CD4-positive, alpha-beta T cell treated with Interferon gamma for 1 hour (primary cell): ENCODE results near the gene P2RX2.

Experiments
- DNase-seq: peaks from one replicate; pipeline ENCODE4 v3.0.0-alpha.2; 2020

P2RX2 gene

DNA sequence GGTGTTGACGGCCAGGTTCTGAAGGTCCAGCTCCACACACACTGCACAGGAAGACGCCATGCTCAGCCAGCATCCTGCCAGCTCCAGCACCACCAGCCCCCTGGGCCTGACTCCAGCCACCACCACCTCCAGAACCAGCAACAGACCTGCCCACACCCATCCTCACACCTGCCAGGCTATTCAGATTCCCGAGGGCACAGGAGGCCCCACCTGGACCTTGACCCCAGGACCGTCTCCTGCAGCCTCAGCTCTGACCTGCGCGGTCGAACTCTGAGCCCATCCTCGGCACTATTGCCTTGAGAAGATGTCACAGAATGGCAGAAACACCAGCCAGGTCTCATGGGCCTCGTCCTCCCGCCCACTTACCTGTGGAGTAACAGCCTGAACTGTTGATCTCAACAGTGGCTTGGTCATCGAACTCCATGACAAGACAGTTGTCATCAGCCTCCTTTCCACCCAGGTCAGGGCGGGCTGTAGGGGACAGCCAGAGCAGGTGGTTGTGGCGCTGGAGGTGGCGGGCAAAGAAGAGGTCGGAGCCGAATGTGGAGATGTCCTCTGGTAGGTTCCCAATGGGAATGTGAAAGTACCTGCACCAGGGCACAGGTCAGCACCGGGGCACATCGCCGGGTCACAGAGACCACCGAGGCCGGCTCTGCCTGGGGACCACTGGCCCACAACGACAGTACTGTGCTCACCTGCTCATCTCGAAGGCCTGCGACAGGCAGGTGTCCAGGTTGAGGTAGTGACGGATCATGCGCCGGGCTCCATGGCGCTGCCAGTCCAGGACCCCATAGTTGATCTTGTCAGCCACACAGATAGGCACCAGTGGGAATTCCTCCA, 23.5 kb downstream of the P2RX2 start:
- no peak for DNase-seq

DNA sequence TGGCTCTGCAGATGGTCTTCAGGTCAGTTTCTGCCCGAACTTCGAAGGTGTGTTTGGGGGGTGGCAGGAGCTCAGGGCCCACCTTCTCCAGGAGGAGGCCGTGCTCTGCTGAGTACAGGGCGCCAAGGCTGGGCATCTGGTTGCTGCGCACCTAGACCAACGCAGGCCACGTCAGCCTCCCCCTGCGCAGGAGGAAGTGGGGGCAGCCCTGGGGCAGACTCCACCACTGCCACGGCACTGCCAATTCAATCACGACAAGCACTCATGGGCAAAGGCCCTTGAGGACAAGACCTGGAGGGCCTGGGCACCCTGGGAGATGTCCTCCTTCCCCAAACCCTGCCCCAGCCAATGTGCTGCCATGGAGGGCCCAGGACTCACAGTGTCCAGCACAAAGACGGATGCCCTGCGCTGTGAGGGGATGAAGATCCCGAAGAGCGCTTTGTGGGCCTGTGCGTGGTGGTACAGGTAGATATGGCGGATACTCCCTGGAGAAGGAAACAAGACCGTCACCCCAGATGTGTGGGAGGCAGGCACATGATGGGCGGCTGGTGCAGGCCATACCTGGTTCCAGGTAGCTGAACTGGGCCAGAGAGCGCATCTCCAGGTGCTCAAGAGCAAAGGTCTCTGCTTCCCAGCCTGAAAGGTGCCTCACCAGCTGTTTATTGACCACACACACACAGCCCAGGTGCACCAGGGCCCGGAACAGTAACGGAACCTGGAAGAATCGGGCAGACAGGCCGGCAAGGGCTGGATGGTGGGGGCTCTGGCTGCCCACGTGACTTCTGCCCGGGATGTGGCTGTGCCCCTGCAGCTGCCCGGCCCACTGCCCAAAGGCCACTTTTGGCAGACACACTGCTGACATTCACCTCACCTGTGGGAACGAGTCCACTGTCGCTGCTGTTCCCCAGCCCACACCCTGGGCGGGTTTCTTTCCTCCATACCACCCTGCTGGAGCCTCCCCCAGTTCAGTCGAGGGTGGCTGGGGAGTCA, 24.6 kb downstream of the P2RX2 start:
- no peak for DNase-seq

DNA sequence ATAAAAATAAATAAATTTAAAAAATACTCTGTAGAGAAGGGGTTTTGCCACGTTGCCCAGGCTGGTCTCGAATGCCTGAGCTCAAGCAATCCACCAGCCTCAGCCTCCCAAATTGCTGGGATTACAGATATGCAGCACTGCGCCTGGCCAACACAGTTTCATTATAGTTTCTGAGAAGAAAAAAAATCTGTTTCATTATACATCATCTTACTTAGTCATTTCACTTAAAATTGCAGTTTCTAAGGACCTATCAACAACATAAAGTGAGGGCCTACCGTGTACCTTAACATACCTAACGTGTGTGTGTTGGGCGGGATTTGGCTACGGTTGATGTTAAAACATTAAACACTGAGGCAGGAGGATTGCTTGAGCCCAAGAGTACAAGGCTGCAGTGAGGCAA, 28.3 kb downstream of the P2RX2 start:
- DNase-seq: no peak

DNA sequence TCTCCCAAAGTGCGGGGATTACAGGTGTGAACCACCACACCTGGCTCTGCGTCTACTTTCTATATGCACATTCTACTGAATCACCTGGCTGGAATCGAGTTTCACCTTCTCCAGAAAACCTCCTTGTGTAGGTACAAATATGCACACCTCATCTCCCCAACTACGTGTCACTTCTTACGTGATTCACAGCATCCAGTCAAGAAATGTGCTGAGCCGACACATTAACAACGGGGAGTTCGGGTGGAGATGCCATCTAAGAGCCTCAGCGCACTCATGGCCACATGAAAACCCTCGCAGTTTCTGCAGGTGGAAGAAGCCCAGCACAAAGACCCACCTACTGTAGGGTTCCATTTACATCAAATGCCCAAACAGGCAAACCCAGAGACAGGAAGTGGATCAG, 29.3 kb downstream of the P2RX2 start:
- no peak for DNase-seq

DNA sequence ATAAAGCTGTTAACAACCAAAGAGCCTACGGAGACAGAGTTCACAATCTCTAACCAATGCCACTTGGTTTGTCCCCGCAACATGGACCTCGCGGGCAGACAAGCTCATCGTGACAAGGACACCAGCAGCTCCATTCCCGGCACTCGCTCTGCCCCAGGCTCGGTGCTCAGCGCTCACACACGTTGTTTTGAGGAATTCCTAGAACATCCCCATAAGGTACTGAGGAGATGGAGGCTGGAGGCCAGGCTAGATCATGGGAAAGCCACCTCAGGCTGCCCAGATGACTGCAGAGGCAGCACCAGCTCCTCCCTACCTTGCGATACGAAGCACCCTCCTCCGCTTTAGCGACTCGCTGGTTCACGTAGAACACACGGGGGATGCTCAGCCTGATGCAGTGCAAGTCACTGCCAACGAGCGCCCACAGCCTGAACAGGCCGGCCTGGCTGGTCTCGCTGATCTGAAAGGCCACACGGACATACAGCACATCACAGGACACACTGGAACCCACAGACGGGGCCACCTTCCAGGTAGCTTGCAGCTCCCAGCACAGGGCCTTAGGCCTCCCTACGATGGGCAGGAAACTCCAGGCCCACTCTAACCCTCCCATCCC, 30.1 kb downstream of the P2RX2 start:
- no peak for DNase-seq

DNA sequence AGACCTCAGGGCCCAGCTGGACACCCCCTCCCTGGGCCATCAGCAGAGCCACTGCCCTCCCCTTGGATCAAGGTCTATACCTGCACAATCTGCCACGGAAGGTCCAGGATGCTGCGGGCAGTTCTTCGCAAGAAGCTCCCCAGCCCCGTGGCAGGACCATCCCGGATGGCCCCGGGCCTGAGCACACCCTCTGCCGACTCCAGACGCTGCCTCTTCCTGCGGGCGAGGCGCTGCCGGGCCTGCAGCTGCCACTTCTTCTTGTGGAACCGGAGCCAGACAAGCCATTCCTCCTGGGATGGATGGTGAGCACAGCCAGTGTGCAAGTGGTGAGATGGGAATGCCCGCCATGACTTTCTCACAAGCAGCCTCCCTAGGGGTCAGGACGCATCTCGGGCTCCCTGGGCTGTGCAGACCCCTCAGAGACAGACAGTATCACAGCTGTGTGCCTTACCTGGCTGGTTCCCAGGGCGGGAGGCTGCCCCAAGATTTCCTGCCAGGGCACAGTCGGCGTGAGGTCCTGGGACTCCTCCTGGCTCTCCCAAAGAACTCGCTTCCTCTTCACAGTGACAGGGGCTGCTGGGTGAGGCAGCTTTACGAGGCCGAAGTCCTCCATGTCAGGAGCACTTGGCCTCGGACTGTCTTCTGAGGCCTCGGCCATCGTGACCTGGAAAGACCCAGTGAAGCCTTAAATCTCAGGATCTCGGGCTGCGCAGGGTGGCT, 30.8 kb downstream of the P2RX2 start:
- DNase-seq: no peak

DNA sequence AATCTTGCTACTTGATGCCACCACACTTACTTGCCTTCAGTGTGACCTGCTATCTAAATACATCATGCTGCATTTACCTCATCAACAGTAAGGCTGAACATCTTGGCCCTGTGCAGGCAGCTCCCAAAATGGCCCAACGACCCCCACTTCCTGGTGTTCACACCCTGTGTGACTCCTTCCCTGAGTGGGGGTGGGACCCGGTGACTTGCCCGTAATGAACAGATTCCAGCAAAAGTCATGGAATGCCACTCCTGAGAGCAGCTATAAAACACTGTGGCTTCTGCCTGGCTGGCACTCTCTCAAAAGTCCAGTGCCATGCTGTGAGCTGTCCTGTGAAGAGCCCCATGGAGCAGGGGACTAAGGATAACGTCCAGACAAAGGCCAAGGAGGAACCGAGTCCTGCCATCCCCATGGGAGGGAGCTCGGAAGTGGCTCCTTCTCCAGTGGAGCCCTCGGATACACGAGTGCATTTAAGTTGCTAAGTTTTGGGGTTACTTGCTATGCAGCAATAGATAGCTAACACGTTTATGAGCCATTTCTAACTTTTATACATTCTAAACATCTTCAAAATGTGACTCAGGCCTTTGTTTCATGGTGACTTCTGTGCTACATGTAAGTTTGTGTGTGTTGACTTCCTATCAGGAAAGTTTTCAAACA, 33.0 kb downstream of the P2RX2 start:
- DNase-seq: no peak

DNA sequence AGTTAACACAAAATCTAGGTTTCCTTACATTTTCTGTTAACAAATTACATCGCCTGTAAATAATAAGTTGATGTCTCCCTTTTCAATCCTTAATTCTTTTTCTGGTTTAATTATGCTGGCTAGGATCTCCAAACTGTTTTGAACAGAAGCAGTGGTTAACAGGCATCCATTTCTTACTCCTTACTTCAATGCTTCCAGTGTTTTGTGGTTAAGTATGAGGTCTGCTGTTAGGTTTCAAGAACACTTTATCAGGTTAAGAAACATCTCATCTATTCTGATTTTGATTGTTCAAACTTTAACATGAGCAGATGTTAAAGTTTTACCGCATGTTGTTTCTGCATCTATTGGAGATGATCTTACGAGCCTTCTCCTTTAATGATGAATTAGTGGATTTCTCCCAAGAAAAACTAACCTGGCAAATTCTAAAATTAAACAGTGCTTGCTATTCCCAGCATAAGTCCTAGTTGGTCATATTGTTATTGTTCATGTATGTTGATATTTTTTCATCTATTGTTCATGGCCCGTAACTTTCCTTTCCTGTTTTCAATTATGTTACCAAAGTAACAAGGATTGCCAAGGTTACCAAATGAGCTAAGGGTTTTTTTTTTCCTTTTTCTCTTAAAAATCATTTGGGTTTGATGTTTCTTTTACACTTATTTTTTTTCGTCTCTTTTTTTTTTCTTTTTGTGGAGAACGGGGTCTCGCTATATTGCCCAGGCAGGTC, 35.2 kb downstream of the P2RX2 start:
- no peak for DNase-seq

DNA sequence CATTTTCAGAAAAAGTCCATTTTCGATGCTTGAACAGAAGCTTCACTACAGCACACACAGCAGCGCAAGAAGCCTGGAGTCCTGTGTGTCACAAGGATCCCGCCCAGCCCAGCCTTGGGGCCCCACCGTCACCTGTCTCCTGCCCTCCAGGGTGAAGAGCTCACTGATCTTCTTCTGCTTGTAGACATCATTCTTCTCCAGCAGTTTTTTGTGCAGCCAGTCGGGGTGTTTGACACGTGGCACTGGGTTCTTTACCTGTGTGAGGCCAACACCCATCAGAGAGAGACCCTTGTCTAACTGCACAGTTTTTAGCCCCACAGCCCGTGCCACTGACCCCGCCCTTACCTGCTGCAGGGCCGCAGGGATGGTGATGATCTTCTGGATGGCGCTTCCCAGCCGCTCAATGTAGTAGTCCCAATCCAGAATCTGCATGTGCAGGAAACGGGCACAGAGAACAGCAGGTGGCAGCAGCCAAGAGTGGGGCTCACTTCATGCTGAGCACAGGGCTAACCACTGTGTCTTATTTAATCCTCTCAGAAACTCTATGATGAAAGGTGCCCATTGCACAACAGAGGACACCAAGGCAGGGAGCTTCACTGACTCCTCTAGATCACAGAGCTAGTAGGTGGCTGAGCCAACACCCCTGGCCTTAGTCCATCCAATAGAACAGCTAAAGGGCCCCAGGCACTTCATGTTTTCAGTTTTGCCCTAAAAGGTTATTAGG, 38.6 kb downstream of the P2RX2 start:
- DNase-seq: no peak

DNA sequence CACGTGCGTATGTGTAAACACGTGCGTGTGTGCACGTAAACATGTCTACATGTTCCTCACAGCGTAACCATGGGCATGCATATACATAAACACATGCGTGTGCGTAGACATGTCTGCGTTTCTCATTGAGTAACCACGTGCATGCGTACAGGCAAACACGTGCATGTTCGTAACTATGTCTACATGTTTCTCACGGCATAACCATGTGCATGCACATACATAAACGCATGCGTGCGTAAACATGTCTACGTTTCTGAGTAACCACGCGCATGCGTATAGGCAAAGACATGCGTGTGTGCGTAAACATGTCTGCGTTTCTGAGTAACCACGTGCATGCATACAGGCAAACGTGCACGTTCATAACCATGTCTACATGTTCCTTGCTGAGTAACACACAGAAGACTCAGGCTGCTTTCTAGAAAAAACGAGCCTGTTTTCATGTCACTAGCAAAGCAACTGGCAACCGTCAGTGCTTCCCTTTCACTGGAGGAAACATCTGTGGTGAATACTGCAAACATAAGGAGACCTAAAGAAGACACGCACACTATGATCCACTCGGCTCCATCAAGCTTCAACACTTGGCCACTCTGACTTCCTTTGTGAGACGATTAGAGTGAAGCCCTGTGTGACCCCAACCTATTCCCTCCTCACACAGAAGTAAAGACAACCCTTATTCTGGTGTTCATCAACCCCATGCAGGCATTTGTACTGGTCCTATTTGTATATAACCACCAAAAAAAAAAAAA, 39.7 kb downstream of the P2RX2 start:
- DNase-seq: no peak

DNA sequence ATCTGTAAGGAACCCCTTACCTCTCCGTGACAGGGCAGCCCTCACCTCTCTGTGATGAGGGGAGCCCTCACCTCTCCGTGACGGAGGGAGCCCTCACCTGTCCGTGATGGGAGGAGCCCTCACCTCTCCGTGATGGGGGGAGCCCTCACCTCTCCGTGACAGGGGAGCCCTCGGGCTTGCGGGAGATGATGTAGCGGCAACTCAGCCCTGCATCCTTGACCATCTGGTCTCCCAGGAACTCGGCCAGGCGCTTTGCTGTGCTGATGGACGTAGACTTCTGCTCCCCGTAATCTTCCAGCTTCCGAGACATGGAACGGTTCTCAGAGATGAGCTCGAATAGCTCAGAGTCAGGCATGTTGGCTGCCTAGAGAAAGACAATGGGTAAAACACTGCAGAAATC, 40.6 kb downstream of the P2RX2 start:
- DNase-seq: no peak

DNA sequence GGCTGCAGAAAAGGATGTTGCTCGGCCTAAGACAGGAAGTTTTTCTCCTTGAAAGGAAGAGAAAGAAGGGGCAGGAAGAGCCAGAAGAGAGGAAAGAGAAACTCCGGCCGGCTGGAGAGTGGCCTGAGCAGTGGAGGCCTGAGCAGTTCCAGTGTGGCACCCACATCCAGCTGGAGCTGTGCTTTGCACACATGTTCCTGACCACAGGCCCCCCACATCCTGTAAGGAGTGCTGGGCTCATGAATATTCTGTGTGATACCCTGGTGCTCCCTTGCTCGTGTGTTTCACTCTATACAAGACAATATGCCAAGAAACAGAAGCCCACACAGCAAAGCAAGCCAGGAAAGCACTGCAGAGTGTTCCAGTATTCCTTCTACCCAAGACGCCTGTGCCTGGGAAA, 41.5 kb downstream of the P2RX2 start:
- no peak for DNase-seq

DNA sequence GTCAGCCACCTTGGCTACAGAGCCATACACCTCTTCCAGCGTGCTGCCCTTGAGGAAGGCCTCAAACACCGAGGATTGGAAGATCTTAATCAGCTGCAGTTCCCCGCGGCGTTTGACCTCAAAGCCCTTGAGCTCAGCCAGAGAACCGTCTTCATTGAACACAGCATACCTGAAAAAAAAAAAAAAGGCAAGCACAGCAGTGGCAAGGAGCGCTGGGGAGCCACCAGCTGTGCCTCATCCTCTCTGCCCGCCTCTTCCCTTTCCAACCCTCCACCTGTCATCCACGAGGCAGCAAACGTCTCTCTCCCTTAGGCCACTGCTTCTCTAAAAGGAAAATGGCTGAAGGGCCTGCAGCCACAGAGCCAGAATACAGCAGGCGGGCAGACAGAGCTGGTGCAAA, 42.4 kb downstream of the P2RX2 start:
- no peak for DNase-seq

DNA sequence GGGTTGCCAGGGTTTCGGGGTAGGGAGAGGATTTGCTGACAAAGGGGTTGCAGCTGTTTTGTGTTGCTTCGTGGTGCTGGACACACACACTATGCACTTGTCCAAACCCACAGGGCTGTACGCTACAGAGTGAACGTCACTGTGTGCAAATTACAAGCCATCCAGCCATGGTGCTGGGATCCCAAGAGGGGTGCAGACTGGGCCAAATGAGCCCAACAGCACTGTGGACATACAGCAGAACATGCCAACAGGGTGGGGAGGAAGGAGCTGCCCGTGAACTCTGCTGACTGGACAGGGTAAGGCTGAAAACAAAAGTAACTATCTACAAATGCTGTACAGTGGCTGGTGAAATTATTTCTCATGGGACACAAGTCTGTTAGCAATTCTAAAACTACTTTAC, 43.4 kb downstream of the P2RX2 start:
- DNase-seq: no peak

DNA sequence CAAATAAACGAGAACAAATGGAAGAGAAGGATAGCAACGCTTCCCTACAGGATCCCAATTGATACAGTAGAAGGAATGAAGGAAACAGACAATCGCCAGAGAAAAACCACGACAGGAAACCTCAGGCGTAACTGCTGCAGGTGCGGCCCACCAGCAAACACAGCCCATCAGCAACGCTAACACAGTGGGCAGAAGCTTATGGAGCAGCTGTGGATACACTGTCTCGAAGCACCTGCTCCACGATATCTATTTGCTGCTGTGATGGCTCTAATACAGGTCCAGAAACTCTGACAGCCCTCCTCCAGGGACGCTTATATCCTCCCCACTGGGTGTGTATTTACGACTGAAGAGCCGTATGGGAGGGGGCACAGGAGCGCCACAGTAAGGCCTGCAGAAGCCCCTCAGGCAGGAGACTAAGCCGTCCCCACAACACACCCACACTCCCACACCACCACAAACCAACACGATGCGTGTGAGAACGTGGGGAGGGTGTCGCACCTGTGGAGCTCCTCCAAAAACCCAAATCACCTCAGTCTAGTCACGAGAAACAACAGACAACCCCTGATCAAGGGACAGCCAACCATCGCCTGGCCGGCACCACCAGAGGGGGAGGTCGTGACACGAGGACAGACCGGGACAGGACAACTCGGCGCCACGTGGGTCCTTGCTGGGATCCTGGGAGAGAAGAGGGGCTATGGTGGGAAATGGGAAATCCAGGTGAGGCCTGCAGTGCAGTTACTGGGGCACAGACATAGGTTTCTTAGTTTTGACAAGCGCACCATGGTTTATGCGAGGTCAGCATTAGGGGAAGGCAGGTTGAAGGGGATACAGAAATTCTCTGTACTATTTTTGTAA, 44.6 kb downstream of the P2RX2 start:
- DNase-seq: no peak

DNA sequence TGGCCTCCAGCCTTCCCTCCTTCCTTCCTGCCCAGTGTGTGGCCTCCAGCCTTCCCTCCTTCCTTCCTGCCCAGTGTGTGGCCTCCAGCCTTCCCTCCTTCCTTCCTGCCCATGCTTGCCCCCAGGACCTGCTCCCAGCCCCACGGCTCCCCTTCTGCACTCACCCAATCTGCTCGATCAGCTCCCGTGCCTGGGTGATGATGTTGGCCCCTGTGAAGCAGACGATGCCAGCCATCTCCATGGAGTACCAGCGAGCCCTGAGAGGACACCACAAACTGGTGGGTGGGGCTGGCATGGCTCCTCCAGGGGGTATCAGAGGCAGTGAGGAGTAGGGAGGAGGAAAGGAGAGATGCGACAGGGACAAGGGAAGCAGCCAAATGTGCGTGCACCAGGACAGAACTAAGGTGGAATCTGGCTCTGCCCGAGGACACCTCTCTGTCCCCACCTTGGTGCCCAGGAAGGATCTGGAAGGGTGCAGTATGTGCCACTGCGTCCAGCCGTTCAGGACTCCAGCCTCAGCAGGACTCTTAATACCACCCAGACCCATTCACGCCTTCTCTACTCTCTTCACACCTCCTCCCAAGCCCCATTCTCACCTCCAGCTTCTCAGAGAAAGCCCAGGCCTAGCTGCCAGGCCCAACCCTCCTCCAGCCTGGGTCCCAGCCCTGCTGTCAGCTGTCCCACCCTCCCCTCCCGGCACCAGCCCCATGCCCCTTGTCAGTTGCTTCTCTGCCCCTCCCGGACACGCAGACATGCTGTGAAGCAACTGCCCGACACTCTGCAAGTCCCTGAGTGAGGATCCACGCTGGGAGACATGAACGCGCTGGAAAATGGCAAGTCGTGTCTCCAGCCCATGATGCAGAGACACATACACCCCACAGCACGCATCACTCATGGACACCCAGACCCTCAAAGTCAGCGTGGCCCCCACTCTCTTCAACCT, 45.9 kb downstream of the P2RX2 start:
- no peak for DNase-seq

DNA sequence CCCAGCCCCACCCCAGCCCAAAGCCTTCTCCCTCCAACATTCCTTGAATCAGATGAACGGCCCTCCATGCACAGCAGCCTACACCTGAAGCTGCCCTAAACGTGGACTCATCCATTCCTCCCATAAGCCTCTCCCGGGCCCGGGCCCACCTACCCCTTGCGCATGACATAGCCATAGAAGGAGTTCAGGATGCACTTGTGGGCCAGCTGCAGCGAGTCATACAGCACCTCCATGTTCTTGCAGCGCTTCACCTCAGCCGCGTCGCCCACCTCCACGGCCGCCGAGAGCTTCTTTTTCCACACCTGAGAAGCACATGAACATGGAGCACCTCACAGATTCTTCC, 46.5 kb downstream of the P2RX2 start:
- DNase-seq: no peak

DNA sequence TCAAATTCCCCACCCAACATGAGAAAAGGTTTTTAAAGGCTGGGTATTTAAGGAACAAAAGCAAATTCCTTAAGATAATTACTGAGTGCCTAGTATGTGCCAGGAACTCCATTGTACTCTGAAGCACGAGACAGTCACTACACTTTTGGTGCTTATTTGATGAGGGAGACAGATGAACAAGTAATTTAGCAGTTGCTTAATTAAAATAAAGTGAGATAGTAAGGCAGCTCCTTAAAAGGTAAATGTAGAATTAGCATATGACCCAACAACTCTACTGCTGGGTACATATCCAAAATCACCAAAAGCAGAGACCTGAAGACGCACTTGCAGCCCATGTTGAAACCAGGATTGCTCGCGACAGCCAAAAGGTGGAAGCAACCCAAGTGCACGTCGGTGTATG, 47.2 kb downstream of the P2RX2 start:
- DNase-seq: no peak
